HG02571 (cell line): ENCODE measurements around the gene TMOD2.

Experiments
- ATAC-seq: cut with Tn5 transposase; IDR thresholded peaks from one replicate; pipeline ENCODE4 v1.9.1; 2021; ENCODE audit warnings: mild to moderate bottlenecking, moderate library complexity; ENCODE audit not compliant: unreplicated experiment

Gene TMOD2

GRCh38 chr15:51809457-51809856 is 58.1 kb downstream of the TMOD2 start:
- no peak for ATAC-seq

- ATAC-seq: no peak
Observed at GRCh38 chr15:51812598-51812997, 61.2 kb downstream of the TMOD2 start.

- no peak for ATAC-seq
Observed at GRCh38 chr15:51814606-51815005, 63.2 kb downstream of the TMOD2 start.

- no peak for ATAC-seq
Observed at GRCh38 chr15:51816611-51817010, 65.2 kb downstream of the TMOD2 start.

- ATAC-seq: no peak
Observed at GRCh38 chr15:51818150-51818549, 66.8 kb downstream of the TMOD2 start.

GRCh38 chr15:51825698-51826097 is 74.3 kb downstream of the TMOD2 start:
- no peak for ATAC-seq

- no peak for ATAC-seq
Observed at GRCh38 chr15:51828621-51829375, 77.4 kb downstream of the TMOD2 start.

GRCh38 chr15:51829376-51830275 is 78.2 kb downstream of the TMOD2 start, which contains the start of gene TMOD3:
Gene TMOD3 (plus strand): TSS chr15:51829653. CDS start chr15:51862885, 33,232 bp downstream.
- ATAC-seq: peak; percentile 91

- ATAC-seq: no peak
Observed at GRCh38 chr15:51830276-51830806, 78.9 kb downstream of the TMOD2 start.

- ATAC-seq: no peak
Observed at GRCh38 chr15:51833772-51834171, 82.4 kb downstream of the TMOD2 start.

- ATAC-seq: no peak
Observed at GRCh38 chr15:51837792-51838251, 86.4 kb downstream of the TMOD2 start.

GRCh38 chr15:51838270-51838669 is 86.9 kb downstream of the TMOD2 start:
- no peak for ATAC-seq

GRCh38 chr15:51840692-51841091 is 89.3 kb downstream of the TMOD2 start:
- no peak for ATAC-seq

GRCh38 chr15:51841406-51842040 is 90.1 kb downstream of the TMOD2 start:
- ATAC-seq: no peak

GRCh38 chr15:51842265-51842664 is 90.9 kb downstream of the TMOD2 start:
- no peak for ATAC-seq

- ATAC-seq: no peak
Observed at GRCh38 chr15:51842852-51843737, 91.7 kb downstream of the TMOD2 start.

- ATAC-seq: no peak
Observed at GRCh38 chr15:51844747-51845426, 93.5 kb downstream of the TMOD2 start.

GRCh38 chr15:51846066-51846462 is 94.7 kb downstream of the TMOD2 start:
- no peak for ATAC-seq

GRCh38 chr15:51846463-51847230 is 95.2 kb downstream of the TMOD2 start:
- ATAC-seq: no peak
